MM.1S (cell line): ENCODE data around the gene CFAP69.

Experiments used
- DNase-seq: peaks from one replicate; pipeline ENCODE4 v3.0.0-alpha.2; 2015
- H2AFZ ChIP-seq: fragments of 300-600 bp; sonication (generic); 2 replicates; pipeline ENCODE4 v1.6.0; 2016; ENCODE audit warnings: antibody characterized with exemption, low read length
- H3F3A ChIP-seq: fragments of 300-600 bp; sonication (generic); 2 replicates; pipeline ENCODE4 v1.6.1; 2016; ENCODE audit warnings: mild to moderate bottlenecking, antibody characterized with exemption, low read length, moderate library complexity, mixed read lengths; ENCODE audit not compliant: insufficient read depth
- H3K27ac ChIP-seq: fragments of 300-600 bp; sonication (generic); 2 replicates; pipeline ENCODE4 v1.5.1; 2016; ENCODE audit warnings: mild to moderate bottlenecking, low read length
- H3K27me3 ChIP-seq: fragments of 300-600 bp; sonication (generic); replicated peaks from 2 replicates; pipeline ENCODE4 v1.6.0; 2016; ENCODE audit warnings: low read length; ENCODE audit not compliant: insufficient read depth
- H3K36me3 ChIP-seq: fragments of 300-600 bp; sonication (generic); replicated peaks from 2 replicates; pipeline ENCODE4 v1.6.1; 2016; ENCODE audit warnings: mild to moderate bottlenecking, low read length, mixed read lengths; ENCODE audit not compliant: insufficient read depth
- H3K4me1 ChIP-seq: fragments of 300-600 bp; sonication (generic); 2 replicates; pipeline ENCODE4 v1.6.1; 2016; ENCODE audit warnings: low read length, mixed read lengths
- H3K4me2 ChIP-seq: fragments of 300-600 bp; sonication (generic); 2 replicates; pipeline ENCODE4 v1.6.0; 2016; ENCODE audit warnings: low read depth, low read length
- H3K4me3 ChIP-seq: fragments of 300-600 bp; sonication (generic); 2 replicates; pipeline ENCODE4 v1.5.1; 2016; ENCODE audit warnings: low read length, mixed read lengths
- H3K79me2 ChIP-seq: fragments of 300-600 bp; sonication (generic); 2 replicates; pipeline ENCODE4 v1.6.1; 2016; ENCODE audit warnings: mixed run types, low read length, mixed read lengths
- H3K9ac ChIP-seq: fragments of 300-600 bp; sonication (generic); 2 replicates; pipeline ENCODE4 v1.6.1; 2016; ENCODE audit warnings: low read length, mixed read lengths
- H3K9me2 ChIP-seq: fragments of 300-600 bp; sonication (generic); replicated peaks from 2 replicates; pipeline ENCODE4 v1.6.1; 2016; ENCODE audit warnings: mild to moderate bottlenecking, low read length, mixed read lengths; ENCODE audit not compliant: insufficient read depth
- H3K9me3 ChIP-seq: fragments of 300-600 bp; sonication (generic); replicated peaks from 2 replicates; pipeline ENCODE4 v1.6.1; 2016; ENCODE audit warnings: mild to moderate bottlenecking, low read length, mixed read lengths; ENCODE audit not compliant: insufficient read depth
- H4K20me1 ChIP-seq: fragments of 300-600 bp; sonication (generic); 2 replicates; pipeline ENCODE4 v1.6.1; 2016; ENCODE audit warnings: mild to moderate bottlenecking, low read length, moderate library complexity, mixed read lengths; ENCODE audit not compliant: insufficient read depth
- EZH2 ChIP-seq: fragments of 300-600 bp; sonication (generic); optimal IDR thresholded peaks from 2 replicates; pipeline ENCODE3; 2017; ENCODE audit warnings: low read depth, mild to moderate bottlenecking, antibody characterized with exemption, low read length, mixed read lengths
- EZH2phosphoT487 ChIP-seq: fragments of 300-600 bp; sonication (generic); IDR thresholded peaks from 2 replicates; pipeline ENCODE4 v1.6.1; 2018; ENCODE audit warnings: antibody characterized with exemption, low read length
- TF ChIP-seq, protein P1 (sequence below): fragments of 300-600 bp; sonication (generic); IDR thresholded peaks from 2 replicates; pipeline ENCODE4 v1.5.1; 2016; ENCODE audit warnings: antibody characterized with exemption, low read length, mixed read lengths

The CFAP69 gene

DNA sequence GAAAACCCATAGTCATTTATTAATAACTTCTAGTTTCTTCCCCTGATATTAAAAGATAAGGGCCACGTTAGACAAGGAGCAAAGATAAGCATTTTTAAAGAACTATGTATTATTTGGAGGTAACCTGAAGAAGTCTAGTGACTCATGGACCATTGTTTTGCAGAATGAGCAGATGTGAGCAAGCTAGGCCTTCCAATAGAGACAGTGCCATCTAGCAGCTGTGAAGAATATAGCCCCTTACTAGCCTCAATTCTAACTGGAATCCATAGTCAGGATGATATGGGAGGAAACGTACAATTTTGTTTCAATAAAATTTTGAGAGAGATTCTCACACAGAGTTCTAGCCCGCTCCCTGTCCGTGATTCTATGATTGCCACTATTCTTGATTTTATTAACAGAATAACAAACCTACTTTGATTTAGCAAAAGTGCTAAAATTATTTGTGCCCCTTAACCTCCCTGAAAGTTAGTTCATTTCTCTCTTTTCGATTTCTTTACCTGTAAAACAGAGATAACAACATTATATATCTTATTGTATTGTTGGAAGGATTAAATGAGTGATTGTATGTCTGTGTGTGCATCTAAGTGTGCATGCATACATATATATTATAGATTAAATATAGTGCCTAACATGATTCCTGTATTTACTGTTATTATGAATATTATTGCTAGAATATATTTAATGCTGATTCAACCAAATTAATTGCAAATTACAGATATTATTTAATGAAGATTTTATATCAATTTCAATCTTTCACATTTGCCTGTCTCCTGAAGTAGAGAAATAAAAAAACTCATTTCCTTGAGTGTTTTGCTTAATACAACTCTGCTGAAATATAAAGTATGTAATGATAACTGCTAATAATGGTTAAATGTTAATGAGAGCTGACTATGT, 53.4 kb downstream of the CFAP69 start:
- no peaks in the 10 kb centered on the region for H3F3A ChIP-seq
- no peaks in the 10 kb centered on the region for H3K36me3 ChIP-seq
- H3K27me3 ChIP-seq = peaks cover 8% of the 10 kb centered on the region
- H3K27ac ChIP-seq = no peak overlapping the region
- H3K4me1 ChIP-seq = no peaks in the 10 kb centered on the region
- H3K9me3 ChIP-seq = no peaks in the 10 kb centered on the region
- no peaks in the 10 kb centered on the region for H3K79me2 ChIP-seq
- H2AFZ ChIP-seq = no peak overlapping the region
- no peak overlapping the region for H3K4me3 ChIP-seq
- TF ChIP-seq, protein P1, sequence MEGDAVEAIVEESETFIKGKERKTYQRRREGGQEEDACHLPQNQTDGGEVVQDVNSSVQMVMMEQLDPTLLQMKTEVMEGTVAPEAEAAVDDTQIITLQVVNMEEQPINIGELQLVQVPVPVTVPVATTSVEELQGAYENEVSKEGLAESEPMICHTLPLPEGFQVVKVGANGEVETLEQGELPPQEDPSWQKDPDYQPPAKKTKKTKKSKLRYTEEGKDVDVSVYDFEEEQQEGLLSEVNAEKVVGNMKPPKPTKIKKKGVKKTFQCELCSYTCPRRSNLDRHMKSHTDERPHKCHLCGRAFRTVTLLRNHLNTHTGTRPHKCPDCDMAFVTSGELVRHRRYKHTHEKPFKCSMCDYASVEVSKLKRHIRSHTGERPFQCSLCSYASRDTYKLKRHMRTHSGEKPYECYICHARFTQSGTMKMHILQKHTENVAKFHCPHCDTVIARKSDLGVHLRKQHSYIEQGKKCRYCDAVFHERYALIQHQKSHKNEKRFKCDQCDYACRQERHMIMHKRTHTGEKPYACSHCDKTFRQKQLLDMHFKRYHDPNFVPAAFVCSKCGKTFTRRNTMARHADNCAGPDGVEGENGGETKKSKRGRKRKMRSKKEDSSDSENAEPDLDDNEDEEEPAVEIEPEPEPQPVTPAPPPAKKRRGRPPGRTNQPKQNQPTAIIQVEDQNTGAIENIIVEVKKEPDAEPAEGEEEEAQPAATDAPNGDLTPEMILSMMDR = peak; percentile 63
- TF ChIP-seq EZH2phosphoT487 = no peak
- DNase-seq = peak; percentile 53
- H4K20me1 ChIP-seq = no peaks in the 10 kb centered on the region
- H3K9ac ChIP-seq = no peak overlapping the region
- no peaks in the 10 kb centered on the region for H3K9me2 ChIP-seq
- no peak overlapping the region for H3K4me2 ChIP-seq

DNA sequence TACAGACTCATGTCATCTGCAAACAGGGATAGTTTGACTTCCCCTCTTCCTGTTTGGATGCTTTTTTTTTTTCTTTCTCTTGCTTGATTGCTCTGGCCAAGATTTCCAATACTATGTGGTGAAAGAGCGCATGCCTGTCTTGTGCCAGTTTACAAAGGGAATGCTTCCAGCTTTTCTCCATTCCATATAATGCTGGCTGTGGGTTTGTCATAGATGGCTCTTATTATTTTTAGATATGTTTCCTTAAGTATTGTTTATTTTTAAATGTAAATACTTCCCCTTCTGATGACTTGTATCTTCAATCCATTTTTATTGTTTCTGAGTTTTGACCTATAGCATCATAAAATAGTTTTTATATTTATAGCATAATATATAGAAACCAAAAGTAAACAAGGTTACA, 58.3 kb downstream of the CFAP69 start:
- Histone ChIP-seq H3K79me2 (no peaks in the 10 kb centered on the region), H3K36me3 (no peaks in the 10 kb centered on the region), H3K27me3 (no peaks in the 10 kb centered on the region), H3K9me2 (no peaks in the 10 kb centered on the region), H3K27ac (no peak overlapping the region), H3K4me3 (no peak overlapping the region), H3K4me2 (no peak overlapping the region), H4K20me1 (no peaks in the 10 kb centered on the region), H3K9me3 (no peaks in the 10 kb centered on the region), H3K4me1 (no peaks in the 10 kb centered on the region), H2AFZ (no peak overlapping the region), H3F3A (no peaks in the 10 kb centered on the region), H3K9ac (no peak overlapping the region)
- no peak for DNase-seq
- TF ChIP-seq EZH2phosphoT487 (no peak), EZH2 (no peak)
- TF ChIP-seq, protein P1 = no peak

DNA sequence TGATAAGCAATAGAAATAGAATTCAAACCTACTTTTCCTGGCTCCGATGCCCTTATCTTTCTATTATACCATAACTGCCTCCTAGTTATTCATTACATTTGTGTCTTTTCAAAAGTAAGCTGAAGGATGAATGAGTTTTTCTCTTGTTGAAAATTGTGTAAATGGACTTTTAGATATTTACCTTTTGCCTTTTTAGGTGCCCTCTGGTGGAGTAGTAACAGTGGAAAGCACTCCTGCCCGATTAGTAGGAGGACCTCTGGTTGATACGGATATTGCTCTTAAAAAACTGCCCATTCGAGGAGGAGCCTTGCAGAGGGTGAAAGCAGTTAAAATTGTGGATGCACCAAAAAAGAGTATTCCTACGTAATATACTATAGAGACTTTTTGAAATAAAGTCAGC, 64.9 kb downstream of the CFAP69 start:
- H4K20me1 ChIP-seq = no peaks in the 10 kb centered on the region
- H3K9me2 ChIP-seq = no peaks in the 10 kb centered on the region
- H3K4me3 ChIP-seq = no peak overlapping the region
- no peaks in the 10 kb centered on the region for H3K79me2 ChIP-seq
- H3F3A ChIP-seq = no peaks in the 10 kb centered on the region
- H3K9ac ChIP-seq = no peak overlapping the region
- TF ChIP-seq EZH2phosphoT487 = no peak
- TF ChIP-seq EZH2 = no peak
- TF ChIP-seq, protein P1 = no peak
- no peaks in the 10 kb centered on the region for H3K9me3 ChIP-seq
- no peak for DNase-seq
- no peak overlapping the region for H2AFZ ChIP-seq
- no peaks in the 10 kb centered on the region for H3K36me3 ChIP-seq
- no peak overlapping the region for H3K4me2 ChIP-seq
- H3K27ac ChIP-seq = no peak overlapping the region
- H3K27me3 ChIP-seq = no peaks in the 10 kb centered on the region
- H3K4me1 ChIP-seq = no peaks in the 10 kb centered on the region
